Stimulated activated CD8-positive, alpha-beta memory T cell treated with anti-CD3 and anti-CD28 coated beads, Interleukin-7, amount 100 ng/mL, for 24 hours (primary cell): Measurements from ENCODE around the gene NR1H3.
"Not testable (repeated sequence)": the region's sequence is repeated elsewhere in the genome, so short reads cannot be mapped to it uniquely, and the experiment has no call there.

ENCODE experiments used
- DNase-seq: peaks from one replicate; pipeline ENCODE4 v3.0.0-alpha.2; 2020; ENCODE audit warnings: low read depth

The NR1H3 gene

GRCh38 chr11:47257517-47258316 is at the start of gene NR1H3:
Gene NR1H3 (plus strand): TSS chr11:47257996. CDS start chr11:47259217, 1,221 bp downstream.
- no peak for DNase-seq

DNA sequence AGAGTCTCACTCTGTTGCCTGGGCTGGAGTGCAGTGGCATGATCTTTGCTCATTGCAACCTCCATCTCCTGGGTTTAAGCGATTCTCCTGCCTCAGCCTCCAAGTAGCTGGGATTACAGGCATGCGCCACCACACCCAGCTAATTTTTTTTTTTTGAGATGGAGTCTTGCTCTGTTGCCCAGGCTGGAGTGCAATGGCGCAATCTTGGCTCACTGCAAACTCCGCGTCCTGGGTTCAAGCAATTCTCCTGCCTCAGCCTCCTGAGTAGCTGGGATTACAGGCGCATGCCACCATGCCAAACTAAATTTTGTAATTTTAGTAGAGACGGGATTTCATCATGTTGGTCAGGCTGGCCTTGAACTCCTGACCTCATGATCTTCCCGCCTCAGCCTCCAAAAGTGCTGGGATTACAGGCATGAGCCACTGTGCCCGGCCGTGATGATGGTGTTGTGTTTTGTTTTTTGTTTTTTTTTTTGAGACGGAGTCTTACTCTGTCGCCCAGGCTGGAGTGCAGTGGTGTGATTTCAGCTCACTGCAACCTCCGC is 49.7 kb upstream of the NR1H3 start:
- not testable (repeated sequence) for DNase-seq

DNA sequence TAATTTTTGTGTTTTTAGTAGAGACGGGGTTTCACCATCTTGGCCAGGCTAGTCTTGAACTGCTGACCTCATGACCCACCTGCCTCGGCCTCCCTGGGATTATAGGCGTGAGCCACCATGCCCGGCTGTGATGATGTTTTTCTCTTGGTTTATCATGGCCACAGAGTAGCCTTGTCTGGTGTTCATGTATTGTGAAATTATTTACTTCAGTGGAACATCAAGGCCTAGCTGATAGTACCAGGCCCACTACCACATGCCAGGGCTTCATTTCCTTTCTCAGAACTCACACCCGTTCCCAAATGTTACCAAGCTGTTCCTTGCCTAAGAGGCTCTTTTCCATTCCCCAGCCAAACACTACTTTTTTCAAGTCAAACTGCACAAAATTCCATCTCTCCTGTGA is 49.2 kb upstream of the NR1H3 start:
- no peak for DNase-seq

- DNase-seq = no peak
Observed at GRCh38 chr11:47212938-47213337, 44.9 kb upstream of the NR1H3 start.

DNA sequence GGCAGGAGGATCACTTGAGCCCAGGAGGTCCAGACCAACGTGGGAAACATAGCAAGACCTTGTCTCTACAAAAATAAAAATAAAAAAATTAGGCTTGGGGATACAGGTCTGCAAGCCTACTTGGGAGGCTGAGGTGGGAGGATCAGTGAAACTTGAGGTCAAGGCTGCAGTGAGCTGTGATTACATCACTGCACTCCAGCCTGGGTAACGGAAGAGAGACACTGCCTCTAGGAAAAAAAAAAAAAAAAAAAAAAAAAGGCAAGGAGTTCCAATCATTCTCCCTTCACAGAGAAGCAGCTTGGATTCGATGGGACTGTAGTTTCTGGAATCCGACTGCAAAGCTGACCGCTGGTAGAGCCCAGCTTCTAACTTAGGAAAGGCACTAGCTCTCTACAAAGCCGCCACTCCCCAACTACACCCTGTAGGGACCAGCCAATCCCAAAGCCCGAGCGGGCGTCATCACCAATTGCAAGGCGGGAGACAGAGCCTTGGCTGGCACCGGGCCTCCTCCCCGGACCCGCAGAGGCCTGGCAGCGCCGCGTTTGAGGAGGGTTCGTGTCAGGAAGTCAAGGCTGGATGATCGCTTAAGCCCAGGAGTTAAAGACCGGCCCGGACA is 43.7 kb upstream of the NR1H3 start:
- peak; percentile 64 for DNase-seq

DNA sequence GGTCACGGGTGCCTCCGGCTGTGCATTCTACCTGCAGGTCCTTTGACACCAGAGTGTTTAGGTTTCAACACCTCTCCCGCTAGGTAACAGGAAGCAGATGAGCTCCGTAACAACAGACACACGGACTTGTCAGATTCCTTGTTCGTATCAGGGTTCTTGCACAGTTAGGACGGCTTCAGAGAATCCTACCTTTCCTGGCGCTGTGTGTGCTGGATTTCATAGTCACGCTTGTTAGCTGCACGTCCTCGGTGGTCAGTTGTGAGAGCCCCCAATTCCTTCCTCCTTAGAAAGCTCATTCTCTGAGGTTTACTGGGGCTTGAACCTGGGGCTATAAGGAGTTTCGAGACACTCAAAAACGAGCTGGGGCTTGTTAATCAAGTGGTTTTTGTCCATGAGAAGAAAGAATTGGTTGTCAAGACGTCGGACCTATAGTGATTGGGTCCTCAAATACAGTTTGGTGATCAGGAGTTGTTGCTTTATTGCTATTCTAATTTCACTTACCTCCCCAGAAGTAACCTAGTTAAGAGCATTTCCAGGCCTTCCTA is 42.4 kb upstream of the NR1H3 start:
- DNase-seq = no peak

DNA sequence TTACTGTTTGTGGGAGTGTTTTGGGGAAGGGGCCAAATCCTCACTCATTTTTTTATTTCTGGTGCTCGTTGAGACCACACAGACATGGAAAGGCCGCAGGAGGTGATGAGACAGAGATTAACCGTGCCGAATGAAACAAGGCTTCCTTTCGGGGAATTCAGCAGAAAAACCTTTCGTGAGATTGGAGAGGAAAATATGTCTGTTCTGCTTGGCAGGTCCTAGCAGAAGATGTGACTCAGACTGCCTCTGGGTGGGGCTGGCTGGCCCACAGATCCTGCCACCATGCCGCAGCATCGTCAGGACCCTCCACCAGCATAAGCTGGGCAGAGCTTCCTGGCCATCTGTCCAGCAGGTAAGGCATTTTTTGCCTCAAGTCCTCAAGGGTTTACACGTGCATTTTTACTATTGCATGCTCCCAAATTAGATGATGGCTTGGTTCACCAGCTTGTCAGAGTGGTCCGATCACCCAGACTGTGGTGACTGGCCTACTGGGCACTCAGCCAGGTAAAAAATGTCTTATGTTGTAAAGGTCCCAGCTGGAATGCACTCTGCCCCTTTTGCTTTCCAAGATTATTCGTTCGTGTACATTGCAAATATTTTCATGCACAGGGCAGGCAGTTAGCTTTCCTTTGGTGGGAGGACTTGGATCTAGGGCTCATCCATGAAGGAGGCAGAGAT is 41.5 kb upstream of the NR1H3 start:
- peak; percentile 38 for DNase-seq

DNA sequence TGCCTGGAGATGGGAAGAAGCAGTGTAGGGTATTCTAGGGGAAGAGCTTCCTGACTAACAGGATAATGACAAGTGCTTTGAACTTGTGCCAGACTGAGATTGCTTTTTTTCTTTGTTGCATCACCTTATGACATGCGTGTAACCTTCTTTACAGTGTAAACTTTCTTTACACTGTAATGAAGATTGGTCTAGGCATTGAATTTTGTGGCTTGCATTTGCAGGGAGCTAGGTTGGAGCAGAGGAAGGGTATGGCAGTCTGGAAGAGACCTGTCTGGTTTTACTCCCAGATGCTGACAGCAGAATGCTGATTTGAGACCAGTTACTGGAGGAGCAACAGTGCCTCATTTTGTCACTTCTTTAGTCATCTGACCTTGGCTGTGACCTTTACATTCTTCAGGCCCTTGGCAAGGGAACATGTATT is 37.4 kb upstream of the NR1H3 start:
- no peak for DNase-seq

DNA sequence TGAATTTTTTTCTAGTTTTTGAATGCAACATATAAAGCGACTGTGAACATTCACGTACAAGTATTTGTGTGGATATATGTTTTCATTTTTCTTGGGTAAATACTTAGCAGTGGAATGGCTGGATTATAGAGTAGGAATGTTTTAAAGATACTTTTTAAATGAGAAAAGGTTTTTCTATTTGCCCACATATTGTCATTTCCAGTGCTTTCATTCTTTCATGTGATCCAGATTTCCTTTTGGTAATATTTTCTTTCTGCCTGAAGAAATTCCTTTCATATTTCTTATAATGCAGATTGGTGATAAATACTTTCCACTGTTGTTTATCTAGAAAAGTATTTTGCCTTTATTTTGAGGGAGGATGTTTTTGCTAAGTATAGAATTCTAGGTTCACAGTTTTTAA is 35.1 kb upstream of the NR1H3 start:
- no peak for DNase-seq

- DNase-seq = no peak
Observed at GRCh38 chr11:47225552-47226400, 32.0 kb upstream of the NR1H3 start.

DNA sequence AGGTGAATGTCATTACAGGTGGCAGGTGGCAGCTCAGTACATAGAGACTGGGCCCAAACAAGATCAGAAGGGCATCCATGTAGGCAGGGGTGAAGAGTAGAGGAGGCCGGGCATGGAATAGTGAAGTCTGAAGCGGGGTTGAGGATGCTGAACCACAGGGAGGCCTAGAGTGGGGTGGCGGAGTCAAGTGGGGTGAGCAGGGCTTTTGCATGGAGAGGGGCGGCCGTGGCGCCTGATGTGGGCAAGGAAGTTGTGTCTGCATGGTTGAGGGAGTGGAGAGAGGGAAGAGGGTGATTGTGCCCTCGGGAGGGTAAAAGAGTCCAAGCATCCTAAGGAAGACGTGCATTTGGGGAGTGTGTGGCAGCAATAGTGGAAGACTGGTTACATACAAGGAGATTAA is 28.6 kb upstream of the NR1H3 start:
- DNase-seq = no peak

GRCh38 chr11:47233051-47233450 is 24.7 kb upstream of the NR1H3 start:
- no peak for DNase-seq

GRCh38 chr11:47233989-47234668 is 23.7 kb upstream of the NR1H3 start:
- DNase-seq = no peak

DNA sequence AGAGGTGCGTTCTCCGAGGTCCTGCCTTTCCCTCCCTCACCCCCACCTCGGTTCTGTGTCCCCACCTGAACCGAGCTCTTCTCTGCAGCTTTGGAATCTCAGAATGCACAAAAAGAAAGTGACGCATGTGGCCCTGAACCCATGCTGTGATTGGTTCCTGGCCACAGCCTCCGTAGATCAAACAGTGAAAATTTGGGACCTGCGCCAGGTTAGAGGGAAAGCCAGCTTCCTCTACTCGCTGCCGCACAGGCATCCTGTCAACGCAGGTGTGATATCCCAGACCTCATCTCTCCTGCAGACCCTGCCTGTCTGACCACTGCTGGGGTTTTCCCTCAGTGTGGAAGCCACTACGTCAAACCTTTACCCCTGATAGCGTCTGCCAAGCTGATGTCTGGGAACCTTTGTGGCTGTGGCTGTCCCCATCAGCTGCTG is 23.1 kb upstream of the NR1H3 start:
- no peak for DNase-seq

DNA sequence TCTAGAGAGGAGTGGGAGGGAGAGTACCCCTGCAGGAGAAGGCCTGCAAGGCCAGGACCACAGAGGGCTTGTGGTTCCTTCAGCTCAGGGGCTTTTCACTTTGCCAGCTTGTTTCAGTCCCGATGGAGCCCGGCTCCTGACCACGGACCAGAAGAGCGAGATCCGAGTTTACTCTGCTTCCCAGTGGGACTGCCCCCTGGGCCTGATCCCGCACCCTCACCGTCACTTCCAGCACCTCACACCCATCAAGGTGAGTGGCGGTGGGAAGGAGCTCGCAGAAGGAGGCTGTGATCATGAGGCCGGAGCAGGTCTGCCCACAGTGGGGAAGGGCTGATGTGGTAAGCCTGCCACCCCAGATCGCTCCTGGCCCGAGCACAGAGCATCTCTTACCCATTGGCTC is 22.6 kb upstream of the NR1H3 start:
- no peak for DNase-seq

- DNase-seq = no peak
Observed at GRCh38 chr11:47236482-47236881, 21.3 kb upstream of the NR1H3 start.

GRCh38 chr11:47239852-47240251 is 17.9 kb upstream of the NR1H3 start:
- DNase-seq = no peak

DNA sequence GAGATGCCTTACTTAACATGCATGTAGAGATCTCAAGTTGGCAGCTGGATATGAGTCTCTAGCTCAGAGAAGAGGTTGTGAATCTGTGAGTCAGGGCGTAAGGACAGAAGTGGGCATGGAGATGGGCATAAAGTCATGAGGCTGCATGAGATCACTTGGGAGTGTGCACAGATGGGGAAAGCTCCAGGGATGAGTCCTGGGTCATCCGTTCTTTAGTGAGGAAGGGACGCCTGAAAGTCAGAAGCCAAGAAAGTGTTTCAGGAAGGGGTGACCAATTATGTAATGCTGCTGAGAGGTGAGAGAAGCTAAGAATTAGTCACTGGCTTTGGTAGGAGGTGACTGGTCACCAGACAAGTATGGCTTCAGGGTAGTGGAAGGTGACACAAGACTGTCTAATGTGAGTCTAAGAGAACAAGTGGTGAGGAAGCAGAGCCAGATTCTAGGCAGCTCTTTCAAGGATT is 15.9 kb upstream of the NR1H3 start:
- no peak for DNase-seq

GRCh38 chr11:47242596-47243192 is 15.1 kb upstream of the NR1H3 start:
- DNase-seq = no peak

GRCh38 chr11:47243454-47243853 is 14.3 kb upstream of the NR1H3 start:
- DNase-seq = no peak
